Central memory CD4-positive, alpha-beta T cell (primary cell): ENCODE measurements around the gene LAMA3.
"Not testable (repeated sequence)": the region's sequence is repeated elsewhere in the genome, so short reads cannot be mapped to it uniquely, and the experiment has no call there.

Source experiments
- DNase-seq: peaks from one replicate; pipeline ENCODE4 v3.0.0; 2022

Gene LAMA3

DNA sequence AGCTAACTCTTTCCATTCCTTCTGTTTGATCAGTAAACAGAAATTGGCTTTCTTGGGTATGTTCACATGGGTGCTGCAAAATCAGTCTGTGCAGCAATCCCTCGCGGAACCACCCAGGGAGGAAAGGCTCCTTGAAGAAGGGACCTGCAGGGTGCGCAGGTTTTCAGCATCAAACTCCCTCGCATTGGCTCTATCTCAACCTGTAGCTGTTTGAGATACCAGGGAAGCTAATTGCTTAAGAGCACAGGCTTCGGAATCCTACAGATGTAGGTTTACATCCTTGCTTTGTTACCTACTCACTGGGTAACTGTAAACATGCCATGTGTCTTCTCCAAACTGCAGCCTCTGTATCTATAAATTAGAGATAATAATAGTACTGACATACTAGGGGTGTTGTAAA is 43.2 kb downstream of the LAMA3 start:
- no peak for DNase-seq

DNA sequence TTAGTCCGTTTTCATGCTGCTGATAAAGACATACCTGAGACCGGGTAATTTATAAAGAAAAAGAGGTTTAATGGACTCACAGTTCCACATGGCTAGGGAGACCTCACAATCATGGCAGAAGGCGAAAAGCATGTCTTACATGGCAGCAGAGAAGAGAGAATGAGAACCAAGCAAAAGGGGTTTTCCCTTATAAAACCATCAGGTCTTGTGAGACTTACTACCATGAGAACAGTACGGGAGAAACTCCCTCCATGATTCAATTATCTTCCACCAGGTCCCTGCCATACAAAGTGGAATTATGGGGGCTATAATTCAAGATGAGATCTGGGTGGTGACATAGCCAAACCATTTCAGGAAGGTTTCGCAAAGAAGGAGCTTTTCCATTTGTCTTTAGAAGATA is 44.0 kb downstream of the LAMA3 start:
- DNase-seq: not testable (repeated sequence)

DNA sequence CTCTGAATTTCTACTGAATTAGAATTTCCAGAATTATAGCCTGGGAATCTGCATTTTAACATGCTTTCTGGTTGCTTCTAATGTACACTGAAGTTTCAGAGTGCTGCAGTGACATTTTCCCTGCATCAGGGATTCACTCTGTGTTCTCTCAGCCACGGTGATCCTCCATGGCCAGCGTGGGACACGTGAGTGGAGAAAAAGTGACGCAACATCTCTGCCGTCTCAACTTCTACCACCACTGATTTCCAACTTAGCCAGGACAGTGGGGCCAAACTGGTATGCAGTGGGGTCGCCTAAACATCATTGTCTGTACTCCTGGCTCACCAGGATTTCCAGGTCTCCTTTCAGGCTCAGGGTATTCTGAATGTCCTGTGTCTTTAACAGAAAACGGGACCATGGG is 44.6 kb downstream of the LAMA3 start:
- DNase-seq: no peak

DNA sequence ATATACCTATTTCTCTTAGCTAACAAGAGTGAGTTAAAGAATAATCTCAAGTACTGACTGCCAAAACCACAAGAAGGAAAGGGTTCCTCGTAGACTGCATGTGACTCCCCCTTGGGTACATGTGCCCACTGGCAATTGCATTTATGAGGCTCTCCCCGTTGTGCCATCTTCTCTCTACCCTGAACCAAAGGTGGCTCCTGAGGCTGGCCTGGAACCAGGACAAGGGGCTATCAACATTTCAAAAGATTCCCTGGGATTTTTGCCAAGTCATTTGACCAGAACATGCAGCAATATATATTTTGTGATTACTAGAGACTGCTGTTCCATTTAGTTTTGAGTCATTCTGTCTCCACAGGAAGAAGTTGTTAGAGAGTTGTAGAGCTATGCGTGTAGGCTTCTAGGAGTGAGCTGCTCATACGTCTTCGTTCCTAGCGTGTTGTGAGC is 45.8 kb downstream of the LAMA3 start:
- no peak for DNase-seq

DNA sequence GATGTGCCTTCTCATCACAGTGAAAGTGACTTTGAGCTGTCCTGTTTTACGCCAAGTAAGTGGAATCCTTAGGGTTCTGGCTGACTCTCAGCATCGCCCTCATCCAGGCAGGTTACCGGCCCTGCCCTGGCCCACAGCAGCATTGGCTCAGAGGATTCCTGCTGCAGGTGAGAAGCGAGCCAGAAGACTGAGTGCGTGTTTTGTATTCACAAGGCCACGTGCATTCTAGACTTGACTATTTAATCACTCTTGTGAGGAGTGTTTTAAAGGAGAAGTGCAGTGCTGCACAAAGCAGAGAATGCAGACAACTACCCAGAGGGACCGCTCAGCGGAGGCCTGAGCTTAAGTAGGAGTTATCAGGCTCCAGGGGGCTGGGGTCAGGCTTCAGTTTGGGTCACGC is 48.3 kb downstream of the LAMA3 start:
- no peak for DNase-seq

DNA sequence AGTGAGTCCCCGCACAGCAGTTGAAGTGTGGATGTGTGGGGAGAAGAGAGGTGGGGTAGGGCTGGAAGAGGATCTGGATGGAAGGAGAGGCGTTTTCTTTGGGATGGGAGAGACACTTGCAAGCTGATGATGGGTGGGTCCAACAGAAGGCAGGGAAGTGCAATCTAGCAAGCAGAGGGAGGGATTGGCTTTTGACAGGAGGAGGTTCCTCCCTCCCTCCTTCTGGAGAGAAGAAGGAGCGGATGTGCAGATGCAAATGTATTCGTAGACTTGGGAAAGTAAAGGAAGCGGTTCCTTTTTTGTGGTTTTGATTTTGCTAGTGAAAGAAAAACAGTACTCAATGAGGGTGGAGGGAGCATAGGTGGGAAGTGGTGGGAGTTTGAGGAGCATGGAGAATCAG is 48.9 kb downstream of the LAMA3 start:
- peak; percentile 2 for DNase-seq

GRCh38 chr18:23738575-23738974 is 49.3 kb downstream of the LAMA3 start:
- no peak for DNase-seq

GRCh38 chr18:23740105-23740830 is 51.0 kb downstream of the LAMA3 start:
- no peak for DNase-seq

GRCh38 chr18:23741967-23742366 is 52.7 kb downstream of the LAMA3 start:
- DNase-seq: not testable (repeated sequence)

DNA sequence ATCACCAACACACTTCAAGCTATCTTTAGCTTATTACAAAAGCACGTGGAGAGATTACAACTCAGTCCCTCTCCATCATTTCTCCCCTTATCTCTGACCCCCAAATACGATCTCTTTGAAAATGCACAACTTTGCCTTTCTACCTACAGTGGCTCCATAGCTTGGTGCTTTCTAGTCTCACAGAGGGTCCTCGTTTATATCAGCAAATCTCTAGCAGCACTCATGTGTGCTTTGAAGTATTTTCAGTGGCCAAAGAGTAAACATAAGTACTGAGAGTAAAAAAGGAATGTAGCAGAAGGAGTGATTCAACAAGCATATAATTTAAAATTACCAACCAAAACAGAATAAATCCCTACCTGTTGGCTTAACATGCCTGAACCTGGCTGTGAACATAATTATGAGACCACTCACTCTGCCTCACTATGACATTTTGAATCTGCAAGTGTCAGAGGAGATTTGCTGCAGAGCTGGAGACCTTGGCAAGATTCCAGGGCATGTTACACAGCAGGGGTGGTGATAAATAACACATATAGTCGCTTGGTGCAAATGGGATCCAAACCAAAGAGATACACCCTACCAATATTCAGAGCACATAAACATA is 54.6 kb downstream of the LAMA3 start:
- no peak for DNase-seq

DNA sequence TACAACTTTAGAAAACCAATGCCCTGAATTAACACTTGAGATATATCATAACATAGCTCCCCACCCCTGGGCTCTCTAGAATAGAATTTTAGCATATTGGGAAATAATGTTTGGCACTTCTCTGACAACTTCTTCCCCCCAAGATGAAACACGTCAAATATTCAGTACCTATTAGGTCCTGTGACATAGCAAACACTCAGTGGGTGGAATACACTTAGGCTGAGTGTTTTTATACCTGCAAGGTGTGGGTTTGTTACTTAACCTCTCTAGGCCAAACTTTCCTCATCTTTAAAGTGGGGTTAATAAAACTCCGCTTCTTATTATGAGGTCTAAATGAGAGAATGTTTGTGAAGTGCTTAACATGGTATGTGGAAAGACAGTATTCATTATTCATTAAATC is 56.1 kb downstream of the LAMA3 start:
- no peak for DNase-seq

- no peak for DNase-seq
These were observed 57.6 kb downstream of the LAMA3 start for GRCh38 chr18:23746851-23747250.

DNA sequence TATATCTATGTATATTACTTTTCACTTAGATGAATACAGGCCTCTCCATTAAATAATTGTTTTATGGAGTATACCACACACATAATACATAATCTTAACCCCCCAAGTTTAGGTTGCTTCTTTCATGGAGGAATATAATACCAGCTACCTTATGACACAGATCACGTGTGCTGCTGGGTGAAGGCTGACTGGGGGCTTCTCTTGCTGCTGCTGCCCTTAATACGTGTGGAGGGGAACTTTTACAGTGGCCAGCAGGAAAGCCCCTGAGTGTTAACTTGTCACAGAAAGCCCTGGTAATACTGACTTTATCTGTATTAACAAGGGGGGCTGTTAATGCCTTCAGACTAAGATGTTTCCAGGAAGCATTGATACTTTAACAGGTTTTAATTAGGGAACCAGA is 63.1 kb downstream of the LAMA3 start:
- DNase-seq: no peak

GRCh38 chr18:23752796-23753195 is 63.5 kb downstream of the LAMA3 start:
- no peak for DNase-seq

DNA sequence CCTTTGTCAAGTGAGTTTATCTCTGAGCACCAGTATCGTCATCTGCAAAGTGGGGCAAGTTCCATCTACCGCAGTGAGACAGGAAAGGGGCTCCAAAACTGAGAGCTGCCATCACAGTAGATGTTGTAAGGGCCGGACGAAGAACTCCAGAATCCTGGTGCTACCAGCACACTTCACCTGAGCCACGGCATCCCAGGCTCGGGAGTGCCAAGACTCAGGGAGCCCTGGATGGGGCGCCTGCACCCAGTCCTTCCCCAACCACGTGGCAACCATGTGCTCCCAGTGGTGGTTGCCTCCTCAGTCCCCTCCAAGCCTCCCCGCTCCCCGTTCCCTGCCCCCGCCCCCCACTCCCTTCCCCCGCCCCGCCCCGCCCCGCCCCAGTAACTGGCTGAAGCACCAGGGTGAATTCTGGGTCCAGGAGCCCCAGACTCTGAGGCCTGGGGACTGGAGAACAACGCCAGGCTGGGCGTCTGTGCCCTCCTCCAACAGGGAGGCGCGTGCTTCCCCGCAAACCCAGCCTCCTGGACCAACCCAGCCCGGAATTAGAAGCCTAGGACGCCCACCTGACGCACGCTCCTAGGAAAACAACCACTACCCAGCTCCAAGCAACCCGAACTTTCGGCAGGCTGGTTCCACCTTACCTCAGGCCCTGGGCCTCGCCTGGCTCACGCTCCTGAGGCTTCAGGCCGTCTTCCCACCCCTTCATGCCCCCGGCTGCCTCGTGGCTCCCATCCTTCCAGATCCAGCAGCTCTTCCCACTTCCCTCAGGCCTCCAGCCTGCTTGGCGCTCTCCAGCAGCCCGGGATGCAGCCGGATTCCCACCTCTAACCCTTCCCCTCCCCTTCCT is 67.6 kb downstream of the LAMA3 start:
- no peak for DNase-seq

GRCh38 chr18:23757437-23757733 is 68.1 kb downstream of the LAMA3 start:
- DNase-seq: no peak

DNA sequence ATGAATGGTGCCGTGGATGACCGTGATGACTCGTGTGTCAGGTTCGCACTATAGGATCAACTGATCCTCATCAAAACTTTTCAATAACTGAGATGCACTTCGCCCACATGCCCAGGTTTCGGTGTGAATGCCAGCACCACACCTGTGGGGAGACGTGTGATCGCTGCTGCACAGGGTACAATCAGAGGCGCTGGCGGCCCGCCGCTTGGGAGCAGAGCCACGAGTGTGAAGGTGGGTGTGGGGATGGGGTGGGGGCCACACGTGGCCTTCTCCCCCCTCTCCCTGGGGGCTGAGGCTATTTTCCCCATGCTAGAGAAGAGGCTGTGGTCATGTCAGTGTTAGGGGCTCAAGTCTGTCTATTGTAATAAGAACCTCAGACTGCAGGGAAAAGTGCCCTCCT is 69.0 kb downstream of the LAMA3 start:
- no peak for DNase-seq

GRCh38 chr18:23761941-23762340 is 72.7 kb downstream of the LAMA3 start:
- no peak for DNase-seq

DNA sequence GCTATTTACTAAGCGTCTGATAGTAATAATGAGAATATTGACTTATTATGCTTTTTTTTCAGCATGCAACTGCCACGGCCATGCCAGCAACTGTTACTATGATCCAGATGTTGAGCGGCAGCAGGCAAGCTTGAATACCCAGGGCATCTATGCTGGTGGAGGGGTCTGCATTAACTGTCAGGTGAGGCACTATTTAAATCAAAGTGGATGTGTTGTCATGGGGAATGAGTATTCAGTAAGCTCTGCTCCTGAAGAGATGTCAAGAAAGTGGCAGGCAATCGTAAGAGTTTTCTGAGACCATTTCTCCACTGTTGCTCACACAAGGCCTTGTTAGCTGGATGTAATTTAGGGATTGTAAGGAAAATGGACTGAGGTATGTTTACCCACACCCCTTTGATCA is 74.1 kb downstream of the LAMA3 start:
- no peak for DNase-seq

- no peak for DNase-seq
These were observed 76.7 kb downstream of the LAMA3 start for GRCh38 chr18:23765931-23766330.

- no peak for DNase-seq
These were observed 83.2 kb downstream of the LAMA3 start for GRCh38 chr18:23772327-23773024.

DNA sequence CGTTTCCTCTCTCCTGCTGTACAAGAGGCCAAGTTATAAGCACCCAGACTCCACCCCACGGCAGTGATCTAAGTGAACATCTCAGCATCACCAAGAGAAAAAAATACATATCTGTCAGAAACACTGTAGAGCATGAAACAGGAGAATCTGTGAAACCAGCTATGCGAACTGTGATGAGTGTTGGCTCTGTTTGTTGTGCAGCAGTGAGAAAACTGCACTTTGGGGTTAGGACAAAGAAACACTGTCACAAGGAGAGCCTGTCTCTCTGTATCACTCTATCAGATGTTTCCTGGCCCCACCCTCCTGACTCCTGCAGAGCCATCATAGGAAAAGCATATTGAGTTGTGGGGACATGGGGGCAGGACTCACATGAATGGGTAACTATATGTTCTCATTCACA is 87.1 kb downstream of the LAMA3 start:
- no peak for DNase-seq

GRCh38 chr18:23778828-23779227 is 89.6 kb downstream of the LAMA3 start:
- DNase-seq: no peak
